K562 (cell line): Measurements from ENCODE around the gene FAM3C. TPM values are rescaled to one million over a fixed set of nuclear protein-coding genes. Genes with fewer than 3 reads are reported as not detected.

Experiments
- CAMTA2 ChIP-seq: fragments of 250-450 bp; sonication (Bioruptor Pico); conservative IDR thresholded peaks from 2 replicates; pipeline ENCODE4 v1.5.1; 2022
- CEBPZ ChIP-seq: fragments of 150-350 bp; IDR thresholded peaks from 2 replicates; pipeline ENCODE4 v1.6.1; 2014; ENCODE audit warnings: low read depth, mild to moderate bottlenecking, low read length, borderline replicate concordance
- RREB1 ChIP-seq: fragments of 250-450 bp; sonication (Bioruptor Pico); IDR thresholded peaks from 2 replicates; pipeline ENCODE4 v1.4.0; 2020
- SMAD3 ChIP-seq: fragments of 450-650 bp; formaldehyde crosslinking; conservative IDR thresholded peaks from 2 replicates; pipeline ENCODE4 v1.4.0; 2020; ENCODE audit warnings: mild to moderate bottlenecking
- TRIM24 ChIP-seq, 2 experiments: fragments of 450-650 bp; IDR thresholded peaks; 2 replicates each; pipeline ENCODE4 v1.6.1; 2016
- ZNF133 ChIP-seq: fragments of 250-450 bp; sonication (Bioruptor Pico); IDR thresholded peaks from 2 replicates; pipeline ENCODE4 v1.4.0; 2020; ENCODE audit warnings: mild to moderate bottlenecking
- ZNF239 ChIP-seq: fragments of 250-450 bp; sonication (Bioruptor Pico); IDR thresholded peaks from 2 replicates; pipeline ENCODE4 v1.4.0; 2020; ENCODE audit warnings: mild to moderate bottlenecking
- polyA plus RNA-seq, 8 experiments: library from polyadenylated mRNA; depleted of rRNA in 4 of 8; stranded (reverse) in 5 of 8; unstranded in 3 of 8; fragments of >200 nt; fragmentation: Nextera tagmentation in 2 of 8; fragmentation: Illumina TruSeq in 1 of 8; extraction: Ambion mirVana in 2 of 8; extraction: Trizol in 1 of 8; gene quantifications; 2 replicates each; pipeline versions ENCODE4 v1.2.1 to v1.2.3, GENCODE V29; 2011 to 2014; ENCODE audit warnings: inconsistent platforms in 1 of 8, missing spikeins in 1 of 8
- total RNA-seq, 7 experiments: library from RNA; depleted of rRNA in 6 of 7; stranded (reverse); fragments of >200 nt in 6 of 7; fragmentation: Illumina TruSeq in 2 of 7; extraction: Trizol in 2 of 7; gene quantifications; 2 replicates each; pipeline versions ENCODE4 v1.2.1 to v1.2.3, GENCODE V29; 2011 to 2021; ENCODE audit warnings: low replicate concordance in 1 of 7

FAM3C gene
- total and polyA plus RNA-seq, 9 of the 15 experiments (the other 6 are each of a cell fraction or from before 2014, with no cell fraction given), result 10.6 to 42.6 (median 30.0) TPM

- TF ChIP-seq CEBPZ (no peak), RREB1 (CRISPR knock-in tag) (no peak), CAMTA2 (CRISPR knock-in tag) (no peak), SMAD3 (CRISPR knock-in tag) (no peak), TRIM24 (IDR thresholded peaks at IDR 0.05) (no peak), ZNF133 (CRISPR knock-in tag) (no peak), ZNF239 (CRISPR knock-in tag) (no peak)
Measured at GRCh38 chr7:121382473-121382872, 13.6 kb downstream of the FAM3C start (continued).
